NCI-H748 (cell line): Measurements from ENCODE around the gene CLBA1.
"Not testable (repeated sequence)": the region's sequence is repeated elsewhere in the genome, so short reads cannot be mapped to it uniquely, and the experiment has no call there.

Experiments
- DNase-seq: peaks from one replicate; lab custom pipeline; 2025; ENCODE audit not compliant: unreplicated experiment; lab: John Stamatoyannopoulos, UW

The CLBA1 gene

DNA sequence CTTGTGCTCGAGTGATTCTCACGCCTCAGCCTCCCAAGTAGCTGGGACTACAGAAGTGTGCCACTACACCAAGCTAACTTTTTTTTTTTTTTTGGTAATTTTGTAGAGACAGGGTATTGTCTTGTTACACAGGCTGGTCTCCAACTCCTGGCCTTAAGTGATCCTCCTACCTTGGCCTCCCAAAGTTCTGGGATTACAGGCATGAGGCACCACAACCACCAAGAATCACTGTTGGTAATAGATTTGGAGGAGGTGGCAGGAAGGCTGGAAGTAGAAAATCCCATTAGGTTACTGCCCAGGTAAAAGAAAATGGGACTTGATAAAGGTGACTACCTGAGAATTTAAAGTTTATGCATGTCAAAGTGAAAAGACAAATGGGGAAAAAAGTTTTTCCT lies 36.7 kb downstream of the CLBA1 start:
- DNase-seq = no peak

DNA sequence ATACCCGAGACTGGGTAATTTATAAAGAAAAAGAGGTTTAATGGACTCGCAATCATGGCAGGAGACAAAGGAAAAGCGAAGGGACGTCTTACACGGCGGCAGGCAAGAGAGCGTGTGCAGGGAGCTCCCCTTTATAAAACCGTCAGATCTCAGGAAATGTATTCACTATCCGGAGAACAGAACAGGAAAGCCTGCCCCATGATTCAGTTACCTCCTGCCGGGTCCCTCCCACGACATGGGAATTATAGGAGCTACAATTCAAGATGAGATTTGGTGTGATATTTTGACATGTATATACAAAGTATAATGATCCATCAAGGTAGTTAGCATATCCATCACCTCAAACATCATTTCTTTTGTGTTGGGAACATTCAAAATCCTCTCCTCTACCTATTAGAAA lies 37.6 kb downstream of the CLBA1 start:
- DNase-seq = no peak

DNA sequence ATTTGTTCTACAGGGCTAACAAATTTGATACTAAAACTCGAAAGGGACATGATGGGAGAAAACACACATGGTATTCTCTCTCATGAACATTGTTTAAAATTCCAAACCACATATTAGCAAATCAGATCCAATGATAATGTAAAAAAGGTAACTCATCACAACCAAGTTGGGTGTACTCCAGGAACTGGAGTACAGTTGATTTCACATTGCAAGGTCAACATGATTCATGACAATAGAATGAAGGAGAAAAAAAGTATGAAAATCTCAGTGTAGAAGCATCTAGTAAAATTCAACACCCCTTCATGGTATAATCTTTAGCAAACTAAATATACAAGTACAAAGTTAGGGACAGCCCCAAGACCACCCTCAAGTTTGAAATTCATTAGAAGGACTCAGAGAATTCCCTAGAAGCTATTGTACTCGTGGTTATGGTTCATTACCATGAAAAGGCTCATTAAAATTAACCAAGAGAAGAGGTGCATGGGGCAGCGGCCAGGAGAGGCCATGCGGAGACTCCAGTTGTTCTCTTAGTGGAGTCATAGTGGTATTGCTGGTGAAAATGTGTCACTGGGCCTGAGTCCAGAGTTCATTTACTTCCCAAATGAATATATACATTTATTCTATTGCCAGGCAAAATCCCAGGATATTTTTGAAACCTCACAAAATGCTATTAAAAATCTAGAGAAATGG lies 38.3 kb downstream of the CLBA1 start:
- no peak for DNase-seq

DNA sequence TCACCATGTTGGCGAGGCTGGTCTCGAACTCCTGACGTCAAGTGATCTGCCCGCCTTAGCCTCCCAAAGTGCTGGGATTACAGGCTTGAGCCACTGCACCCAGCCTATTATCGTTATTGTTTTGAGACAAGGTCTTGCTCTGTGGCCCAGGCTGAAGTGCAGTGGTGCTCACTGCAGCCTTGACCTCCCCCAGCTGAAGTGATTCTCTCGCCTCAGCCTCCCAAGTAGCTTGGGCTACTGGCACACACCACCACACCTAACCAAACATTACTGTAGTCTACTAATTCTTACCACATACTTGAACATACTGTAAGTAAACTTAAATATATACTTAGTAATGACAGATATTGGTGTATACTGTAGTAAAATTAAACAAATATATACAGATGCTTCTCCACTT lies 39.8 kb downstream of the CLBA1 start:
- DNase-seq = no peak

DNA sequence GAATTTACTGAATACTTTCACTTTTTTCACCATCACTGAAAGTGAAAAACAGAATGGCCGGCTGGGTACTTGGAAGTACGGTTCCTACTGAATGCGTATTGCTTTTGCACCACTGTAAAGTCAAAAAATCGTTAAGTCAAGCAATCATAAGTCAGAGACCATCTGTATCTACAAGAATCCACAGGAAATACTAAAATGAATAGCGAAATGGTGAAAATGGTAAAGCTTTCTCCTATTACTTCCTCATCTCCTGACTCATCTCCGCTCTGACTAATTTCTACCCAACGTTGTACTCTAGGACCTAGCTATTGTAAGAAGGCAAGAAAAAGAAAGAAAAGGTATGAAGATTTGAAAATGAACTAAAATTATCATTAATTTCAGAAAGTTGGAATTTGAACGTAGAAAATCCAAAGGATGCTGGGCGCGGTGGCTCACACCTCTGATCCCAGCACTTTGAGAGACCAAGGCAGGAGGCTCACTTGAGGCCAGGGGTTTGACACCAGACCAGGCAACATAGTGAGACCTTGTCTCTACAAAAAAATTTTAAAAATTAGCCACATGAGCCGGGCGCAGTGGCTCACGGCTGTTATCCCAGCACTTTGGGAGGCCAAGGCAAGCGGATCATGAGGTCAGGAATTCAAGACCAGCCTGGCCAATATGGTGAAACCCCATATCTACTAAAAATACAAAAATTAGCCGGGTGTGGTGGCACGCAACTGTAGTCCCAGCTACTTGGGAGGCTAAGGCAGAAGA lies 40.6 kb downstream of the CLBA1 start:
- no peak for DNase-seq

DNA sequence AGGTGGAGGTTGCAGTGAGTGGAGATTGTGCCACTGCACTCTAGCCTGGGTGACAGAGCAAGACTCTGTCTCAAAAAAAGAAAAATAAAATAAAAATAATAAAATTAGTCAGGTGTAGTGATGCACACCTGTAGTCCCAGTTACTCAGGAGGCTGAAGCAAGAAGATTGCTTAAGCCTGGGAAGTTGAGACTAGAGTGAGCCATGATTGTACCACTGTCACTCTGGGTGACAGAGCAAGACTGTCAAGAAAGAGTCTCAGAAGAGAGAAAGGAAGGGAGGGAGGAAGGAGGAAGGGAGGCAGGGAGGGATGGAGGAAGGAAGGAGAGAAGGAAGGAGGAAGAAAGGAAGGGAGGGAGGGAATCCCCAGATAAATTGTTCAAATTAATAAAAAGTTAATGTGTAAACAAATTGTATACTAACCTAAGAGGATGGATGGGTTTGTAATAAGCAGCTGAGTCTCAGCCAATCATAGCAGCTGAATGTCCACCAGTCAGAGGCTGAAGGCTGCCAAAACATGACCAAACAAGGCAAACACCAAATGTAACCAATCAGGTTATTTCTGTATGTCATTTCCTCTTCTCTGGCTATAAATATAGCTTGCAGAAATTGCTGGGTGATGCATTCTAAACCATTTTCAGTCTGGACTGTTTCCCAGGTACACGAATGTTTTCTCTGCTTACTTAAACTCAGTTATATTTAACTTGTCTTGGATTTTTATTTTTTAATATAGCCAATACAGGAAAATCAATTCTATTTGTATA lies 41.4 kb downstream of the CLBA1 start:
- DNase-seq = peak; percentile 31

DNA sequence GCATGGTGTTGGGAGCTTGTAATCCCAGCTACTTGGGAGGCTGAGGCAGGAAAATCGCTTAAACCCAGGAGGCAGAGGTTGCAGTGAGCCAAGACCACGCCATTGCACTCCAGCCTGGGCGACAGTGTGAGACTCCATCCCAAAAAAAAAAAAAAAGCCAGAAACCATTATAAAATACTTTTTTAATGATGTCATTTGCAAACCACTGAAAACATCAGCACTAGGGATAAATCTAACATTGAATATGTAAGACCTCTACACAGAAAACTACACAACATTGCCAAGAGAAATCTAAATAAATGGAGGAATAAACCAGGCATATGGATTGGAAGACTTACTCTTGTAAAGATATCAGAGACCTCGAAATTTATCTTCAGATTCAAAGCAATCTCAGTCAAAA lies 42.1 kb downstream of the CLBA1 start:
- not testable (repeated sequence) for DNase-seq

DNA sequence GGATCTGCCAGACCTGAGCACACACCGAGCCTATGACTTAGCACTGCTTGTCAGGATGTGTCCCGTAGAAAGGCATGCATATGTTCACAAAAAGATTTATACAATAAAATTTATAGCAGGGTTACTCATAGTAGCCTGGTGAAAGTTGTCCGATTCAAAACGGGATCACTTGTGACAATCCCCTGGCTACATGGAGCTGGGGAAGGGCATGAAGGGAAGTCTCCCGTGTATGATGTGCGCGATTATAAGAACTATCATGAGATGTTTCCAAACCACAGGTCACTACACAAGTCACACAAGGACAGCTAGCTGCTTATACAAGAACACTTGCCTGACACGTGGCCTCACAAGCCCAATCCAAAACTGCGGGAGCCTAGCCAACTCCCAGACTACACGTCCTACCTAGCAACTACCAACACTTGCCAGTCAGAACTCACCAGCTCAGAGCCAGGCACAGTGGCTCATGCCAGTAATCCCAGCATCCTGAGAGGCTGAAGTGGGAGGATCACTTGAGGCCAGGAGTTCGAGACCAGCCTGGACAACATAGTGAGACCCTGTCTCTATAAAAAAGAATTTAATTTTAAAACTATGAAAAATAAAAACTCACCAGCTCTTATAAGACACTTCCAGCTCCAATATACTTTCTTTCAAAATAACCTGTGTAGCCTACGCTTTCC lies 42.8 kb downstream of the CLBA1 start:
- no peak for DNase-seq

DNA sequence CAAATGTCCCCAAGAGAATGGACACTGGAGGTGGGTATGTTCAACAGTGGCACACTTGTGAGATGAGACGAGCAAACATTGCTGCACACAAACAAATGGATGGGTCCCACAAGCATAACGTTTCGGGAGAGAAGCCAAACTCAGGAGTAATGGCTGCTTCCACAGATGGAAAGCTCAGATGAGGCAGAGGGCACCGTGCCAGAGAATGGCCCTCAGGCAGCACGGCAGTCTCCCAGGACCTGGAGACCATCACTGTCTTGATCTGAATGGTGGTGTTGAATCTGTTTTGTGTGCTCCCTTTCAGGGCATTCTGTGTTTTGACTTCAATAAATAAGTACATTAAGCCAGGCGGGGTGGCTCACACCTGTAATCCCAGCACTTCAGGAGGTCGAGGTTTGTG lies 43.8 kb downstream of the CLBA1 start:
- DNase-seq = no peak

DNA sequence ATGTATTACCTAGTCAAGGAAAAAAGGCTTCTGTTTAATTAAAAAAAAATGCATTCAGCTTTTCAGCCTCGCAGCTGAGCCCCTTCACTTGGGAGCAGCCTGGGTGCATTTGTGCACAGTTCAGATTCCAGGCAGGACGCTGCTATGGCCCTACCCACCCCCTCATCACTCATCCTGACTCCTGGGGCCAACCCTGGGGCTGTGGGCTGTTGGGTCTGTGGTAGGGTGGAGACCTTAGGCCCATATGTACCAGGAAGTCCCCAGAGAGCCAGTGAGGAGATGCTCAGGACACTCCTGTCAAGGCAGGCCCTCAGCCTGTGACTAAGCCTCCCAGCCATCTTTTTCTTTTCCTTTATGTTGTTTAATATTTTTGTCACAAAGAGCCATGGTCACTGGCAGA lies 44.6 kb downstream of the CLBA1 start:
- DNase-seq = no peak

DNA sequence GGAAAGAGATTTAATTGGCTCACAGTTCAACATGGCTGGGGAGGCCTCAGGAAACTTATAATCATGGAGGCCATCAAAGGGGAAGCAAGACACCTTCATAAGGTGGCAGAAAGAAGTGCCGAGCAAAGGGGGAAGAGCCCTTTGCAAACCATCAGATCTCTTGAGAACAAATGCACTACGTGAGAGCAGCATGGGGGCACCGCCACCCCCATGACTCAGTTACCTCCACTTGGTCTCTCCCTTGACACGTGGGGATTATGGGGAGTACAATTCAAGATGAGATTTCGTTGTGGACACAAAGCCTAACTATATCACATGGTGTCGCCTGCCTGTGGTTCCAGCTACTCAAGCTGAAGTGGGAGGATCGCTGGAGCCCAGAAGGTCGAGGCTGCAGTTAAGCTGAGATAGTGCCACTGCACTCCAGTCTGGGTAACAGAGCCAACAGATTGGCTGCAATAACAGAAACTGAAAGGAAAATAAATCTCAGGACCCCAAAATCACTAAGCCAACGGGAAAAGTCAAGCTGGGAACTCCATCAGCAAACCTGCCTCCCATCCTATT lies 45.3 kb downstream of the CLBA1 start:
- DNase-seq = no peak

DNA sequence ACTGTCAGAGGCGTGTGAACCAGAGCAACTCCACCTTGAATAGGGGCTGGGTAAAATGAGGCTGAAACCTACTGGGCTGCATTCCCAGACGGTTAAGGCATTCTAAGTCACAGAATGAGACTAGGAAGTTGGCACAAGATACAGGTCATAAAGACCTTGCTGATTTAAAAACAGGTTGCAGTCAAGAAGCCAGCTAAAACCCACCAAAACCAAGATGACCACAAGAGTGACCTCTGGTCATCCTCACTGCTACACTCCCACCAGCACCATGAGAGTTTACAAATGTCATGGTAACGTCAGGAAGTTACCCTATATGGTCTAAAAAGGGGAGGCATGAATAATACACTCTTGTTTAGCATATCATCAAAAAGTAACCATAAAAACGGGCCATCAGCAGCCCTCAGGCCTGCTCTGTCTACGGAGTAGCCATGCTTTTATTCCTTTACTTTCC lies 46.9 kb downstream of the CLBA1 start:
- not testable (repeated sequence) for DNase-seq

DNA sequence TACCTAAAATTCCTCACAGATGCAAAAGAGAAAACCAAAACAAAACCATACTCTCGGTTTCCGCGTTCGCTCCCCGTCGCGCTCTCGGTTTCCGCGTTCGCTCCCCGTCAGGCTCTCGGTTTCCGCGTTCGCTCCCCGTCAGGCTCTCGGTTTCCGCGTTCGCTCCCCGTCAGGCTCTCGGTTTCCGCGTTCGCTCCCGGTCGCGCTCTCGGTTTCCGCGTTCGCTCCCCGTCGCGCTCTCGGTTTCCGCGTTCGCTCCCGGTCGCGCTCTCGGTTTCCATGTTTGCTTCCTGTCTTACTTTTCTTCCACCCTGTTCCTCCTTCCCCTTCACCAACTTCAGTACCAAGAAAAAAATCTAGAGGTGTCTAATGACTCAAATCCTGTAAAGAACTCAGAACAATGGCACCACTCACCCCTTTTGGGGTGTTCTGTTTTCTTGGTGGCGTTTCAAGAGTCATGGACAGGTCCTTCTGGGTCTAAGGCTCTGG lies 47.9 kb downstream of the CLBA1 start:
- not testable (repeated sequence) for DNase-seq

DNA sequence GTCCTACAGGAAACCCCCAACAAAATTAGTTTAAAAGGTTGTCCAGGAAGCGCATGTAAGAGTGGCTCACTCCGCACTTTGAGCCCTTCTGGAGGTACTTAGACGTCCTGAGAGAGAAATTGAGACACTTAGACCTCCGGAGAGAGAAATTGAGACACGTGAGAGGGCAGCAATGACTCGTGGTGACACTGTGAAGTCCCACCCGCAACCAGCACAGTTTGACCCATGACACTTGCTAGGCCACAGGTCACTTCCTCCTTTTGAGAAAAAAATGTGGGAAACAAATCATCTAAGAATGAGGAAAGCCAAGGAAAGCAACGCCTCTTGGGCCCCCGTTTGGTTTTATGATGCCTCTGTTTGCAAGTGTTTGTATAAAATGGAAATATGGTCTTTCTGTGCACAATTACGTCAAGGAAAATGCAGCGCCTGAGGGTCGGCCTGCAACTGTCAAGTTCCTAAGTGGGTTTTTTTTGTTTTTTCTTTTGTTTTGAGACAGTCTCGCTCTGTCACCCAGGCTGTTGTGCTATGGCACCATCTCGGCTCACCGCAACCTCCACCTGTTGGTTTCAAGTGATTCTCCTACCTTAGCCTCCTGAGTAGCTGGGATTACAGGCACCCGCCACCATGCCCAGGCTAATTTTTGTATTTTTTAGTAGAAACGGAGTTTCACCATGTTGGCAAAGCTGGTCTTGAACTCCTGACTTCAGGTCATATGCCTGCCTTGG lies 48.9 kb downstream of the CLBA1 start:
- no peak for DNase-seq

DNA sequence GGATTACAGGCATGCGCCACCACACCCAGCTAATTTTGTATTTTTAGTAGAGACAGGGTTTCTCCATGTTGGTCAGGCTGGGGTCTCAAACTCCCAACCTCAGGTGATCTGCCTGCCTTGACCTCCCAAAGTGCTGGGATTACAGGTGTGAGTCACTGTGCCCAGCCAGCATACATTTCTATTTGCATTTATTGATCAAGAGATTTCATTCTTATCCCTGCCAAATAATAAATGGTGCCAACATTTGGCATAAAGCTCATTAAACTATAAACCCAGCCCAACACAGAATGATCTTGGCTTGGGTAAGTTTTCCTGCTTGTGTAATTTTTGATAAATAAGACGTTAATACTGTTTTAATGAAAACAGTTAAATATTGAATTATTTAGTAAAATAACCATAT lies 50.0 kb downstream of the CLBA1 start:
- not testable (repeated sequence) for DNase-seq

DNA sequence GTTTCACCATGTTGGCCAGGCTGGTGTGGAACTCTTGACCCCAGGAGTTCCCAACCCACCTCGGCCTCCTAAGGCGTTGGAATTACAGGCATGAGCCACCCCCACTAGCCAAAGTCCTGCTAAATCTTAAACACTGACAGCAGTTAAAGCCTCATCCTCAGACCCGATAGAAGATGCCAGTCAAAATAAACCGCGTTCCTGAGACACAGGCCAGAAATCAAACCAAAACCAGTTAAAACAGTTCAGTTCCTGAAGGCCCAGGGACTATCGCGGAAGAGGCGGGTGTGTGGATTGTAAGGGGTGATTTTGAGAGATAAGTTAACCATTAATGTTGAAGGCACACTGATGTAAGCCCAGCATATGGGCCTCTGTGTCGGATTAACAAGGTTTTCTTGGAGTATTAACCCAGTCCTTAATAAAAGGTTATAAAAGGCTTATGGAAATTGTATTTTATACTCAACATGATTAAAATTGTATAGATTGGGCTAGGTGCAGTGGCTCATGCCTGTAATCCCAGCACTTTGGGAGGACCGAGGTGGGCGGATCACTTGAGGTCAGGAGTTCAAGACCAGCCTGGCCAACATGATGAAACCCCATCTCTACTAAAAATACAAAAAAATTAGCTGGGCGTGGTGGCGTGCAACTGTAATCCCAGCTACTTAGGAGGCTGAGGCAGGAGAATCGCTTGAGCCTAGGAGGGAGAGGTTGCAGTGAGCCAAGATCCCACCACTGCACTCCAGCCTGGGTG lies 54.0 kb downstream of the CLBA1 start:
- no peak for DNase-seq

DNA sequence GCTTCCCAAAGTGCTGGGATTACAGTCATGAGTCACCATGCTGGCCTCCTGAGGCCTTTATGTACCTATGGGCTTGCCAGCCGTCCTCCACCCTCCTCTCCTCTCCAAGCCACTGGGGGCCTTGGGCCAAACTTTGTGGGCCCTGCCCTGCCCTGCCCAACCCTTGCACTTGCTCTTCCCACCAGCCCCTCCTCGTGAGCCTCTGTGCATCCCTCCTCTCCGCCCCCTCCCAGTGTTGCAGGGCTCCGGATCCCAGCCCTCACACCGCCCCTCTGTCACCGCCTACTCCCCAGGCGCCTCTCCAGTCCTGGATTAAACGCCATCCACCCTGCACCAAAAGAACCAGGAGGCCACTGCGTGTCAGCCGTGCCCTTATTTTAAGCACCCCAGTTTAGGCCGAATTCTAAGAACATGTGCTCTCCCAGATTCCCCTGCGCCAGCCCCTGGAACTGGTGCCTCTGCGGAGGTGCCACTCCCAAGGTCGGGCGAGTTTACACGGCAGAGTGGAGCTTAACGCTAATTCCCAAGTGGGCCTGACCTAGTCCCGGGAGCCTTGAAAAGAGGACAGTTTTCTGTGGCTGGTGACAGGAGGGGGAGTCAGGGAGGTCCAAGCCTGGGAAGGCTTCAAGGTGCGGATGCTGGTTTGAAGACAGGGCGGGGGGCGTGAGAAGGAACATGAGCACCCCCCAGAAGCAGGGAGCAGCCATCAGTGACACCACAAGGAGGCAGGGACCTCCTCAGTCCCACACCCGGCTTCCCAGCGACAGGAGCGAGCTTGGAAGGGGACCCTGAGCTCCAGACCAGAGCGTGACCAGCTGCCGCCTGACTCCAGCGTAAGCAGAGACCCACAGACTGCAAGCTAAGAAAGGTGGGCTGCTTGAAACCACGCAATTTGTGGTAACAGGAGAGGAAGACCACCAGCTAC lies 56.5 kb downstream of the CLBA1 start:
- no peak for DNase-seq

DNA sequence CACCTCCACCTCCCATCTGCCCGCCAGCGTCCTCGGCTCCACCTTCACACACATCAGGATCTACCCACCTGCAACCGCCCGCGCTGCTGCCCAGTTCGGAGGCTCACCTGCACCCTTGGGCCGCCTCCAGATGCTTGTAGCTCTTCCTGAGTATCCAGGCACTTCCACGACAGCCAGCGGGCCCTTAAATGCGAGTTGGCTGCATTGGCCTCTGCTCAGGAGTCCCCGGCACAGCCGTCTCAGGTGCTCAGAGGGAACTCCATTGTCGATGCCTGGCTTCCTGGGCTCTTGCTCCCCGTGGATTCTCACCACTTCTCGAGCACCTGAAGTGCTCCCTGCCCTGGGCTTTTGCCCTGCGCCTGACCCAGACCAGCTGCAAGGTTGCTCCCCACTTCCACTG lies 57.2 kb downstream of the CLBA1 start:
- DNase-seq = no peak
